GM19193 (cell line): Measurements from ENCODE around the gene KCNE1.
"Not testable (repeated sequence)": the region's sequence is repeated elsewhere in the genome, so short reads cannot be mapped to it uniquely, and the experiment has no call there.

ENCODE experiments used
- POLR2A ChIP-seq: IDR thresholded peaks from 4 replicates; pipeline ENCODE4 v1.6.1; 2011; ENCODE audit not compliant: insufficient read depth, insufficient read length; ENCODE audit errors: extremely low read depth

Gene KCNE1

DNA sequence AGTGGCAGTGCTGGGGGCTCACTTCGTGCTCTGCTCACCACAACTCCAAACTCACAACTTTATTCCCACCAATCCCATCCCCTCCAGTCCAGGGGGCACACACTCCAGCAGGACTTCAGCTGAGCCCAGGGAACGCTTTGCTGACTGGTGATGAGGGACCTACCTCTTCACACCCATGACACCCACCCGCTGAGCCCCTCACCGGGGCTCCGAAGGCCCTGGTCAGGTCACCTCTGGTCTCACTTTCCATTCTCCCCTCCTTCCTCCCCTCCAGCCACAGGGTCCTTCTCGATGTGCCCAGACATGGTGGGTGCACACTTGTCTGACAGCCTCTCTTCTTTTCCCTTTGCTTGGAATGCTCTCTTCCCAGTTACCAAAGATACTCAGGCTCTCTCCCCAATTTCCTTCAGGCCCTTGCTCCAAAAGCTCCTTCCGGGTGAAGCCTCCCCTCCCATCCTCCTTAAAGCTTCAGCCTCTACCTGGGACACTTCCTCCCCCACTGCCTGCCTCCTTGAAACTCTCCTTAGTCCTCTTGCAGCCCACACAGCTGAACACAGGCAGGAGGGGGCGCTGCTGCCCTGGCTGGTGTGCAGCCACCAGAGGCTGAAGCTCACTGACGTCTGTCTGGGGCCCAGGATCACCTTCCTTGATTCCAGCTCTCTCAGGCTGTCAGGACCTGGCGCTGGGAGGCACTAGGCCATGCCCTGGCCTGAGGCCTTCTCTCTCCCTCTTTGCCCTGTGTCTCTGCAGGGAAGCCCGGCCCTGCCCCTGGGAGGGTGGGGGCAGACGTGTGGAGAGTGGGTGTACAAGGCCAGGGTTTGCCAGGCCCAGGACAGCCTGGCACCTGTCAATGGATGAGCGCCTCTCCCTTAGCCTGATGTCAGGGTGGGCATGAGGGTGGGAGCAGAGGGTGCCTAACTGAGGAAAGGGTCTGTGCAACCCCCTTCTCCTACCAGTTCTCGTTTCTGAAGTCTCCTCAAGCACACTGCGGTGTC, 1.6 kb downstream of the KCNE1 start:
- TF ChIP-seq POLR2A, result no peak

- no peak for TF ChIP-seq POLR2A
Observed at GRCh38 chr21:34509151-34509550, 2.9 kb downstream of the KCNE1 start.

DNA sequence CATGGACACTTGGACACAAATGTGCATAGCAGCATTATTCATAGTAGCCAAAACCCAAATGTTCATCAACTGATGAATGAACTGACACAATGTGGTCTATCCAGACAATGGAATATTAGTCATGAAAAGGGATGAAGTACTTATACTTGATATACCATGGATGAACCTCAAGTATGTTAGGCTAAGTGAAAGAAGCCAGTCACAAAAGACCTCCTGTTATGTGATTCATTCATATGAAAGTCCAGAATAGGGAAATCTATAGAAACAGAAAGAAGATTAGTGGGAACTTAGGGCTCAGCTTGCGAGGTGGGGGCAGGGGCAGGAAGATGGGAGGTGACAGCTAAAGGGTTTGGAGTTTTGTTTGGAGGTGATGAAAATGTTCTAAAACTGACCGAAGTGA, 7.4 kb downstream of the KCNE1 start:
- no peak for TF ChIP-seq POLR2A

GRCh38 chr21:34502480-34503106, 9.4 kb downstream of the KCNE1 start:
- TF ChIP-seq POLR2A, result no peak

- TF ChIP-seq POLR2A, result no peak
Observed at GRCh38 chr21:34501716-34502115, 10.3 kb downstream of the KCNE1 start.

- no peak for TF ChIP-seq POLR2A
Observed at GRCh38 chr21:34500191-34500590, 11.8 kb downstream of the KCNE1 start.

GRCh38 chr21:34499116-34499515, 12.9 kb downstream of the KCNE1 start:
- TF ChIP-seq POLR2A, result no peak

- no peak for TF ChIP-seq POLR2A
Observed at GRCh38 chr21:34498623-34499022, 13.4 kb downstream of the KCNE1 start.

GRCh38 chr21:34423805-34424204, 88.2 kb downstream of the KCNE1 start, which contains the start of gene SMIM34:
SMIM34 (minus strand) TSS chr21:34423951; CDS start chr21:34423839, 112 bp downstream.
- TF ChIP-seq POLR2A, result not testable (repeated sequence)
